C4-2B (cell line): Measurements from ENCODE around the gene EREG.

Source experiments
- ZFX ChIP-seq: fragments of 450-650 bp; IDR thresholded peaks from 2 replicates; pipeline ENCODE4 v1.6.1; 2017
- TF ChIP-seq, protein P1 (sequence below): fragments of 450-650 bp; conservative IDR thresholded peaks from 2 replicates; pipeline ENCODE4 v1.5.1; 2017; ENCODE audit warnings: mild to moderate bottlenecking

DNA sequence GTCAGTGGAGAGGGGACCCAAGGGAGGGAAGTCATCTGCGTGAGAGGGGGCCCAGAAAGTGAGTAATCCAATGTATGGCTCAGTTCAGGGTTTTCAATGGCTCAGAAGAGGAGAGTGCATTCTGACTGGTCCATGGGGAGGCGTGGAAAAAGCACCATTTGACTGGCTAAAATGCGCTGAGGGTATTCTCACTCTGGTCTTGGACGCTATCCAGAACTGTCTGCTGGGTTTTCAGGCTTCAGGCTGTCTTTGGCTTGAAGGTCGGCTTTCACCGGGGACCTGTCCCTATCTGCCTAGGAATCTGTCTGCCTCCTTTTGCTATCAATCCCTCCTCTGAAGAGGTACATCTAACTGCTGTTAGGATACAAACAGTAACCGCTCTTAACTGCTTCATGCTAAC, 30.3 kb upstream of the EREG start:
- TF ChIP-seq, protein P1, sequence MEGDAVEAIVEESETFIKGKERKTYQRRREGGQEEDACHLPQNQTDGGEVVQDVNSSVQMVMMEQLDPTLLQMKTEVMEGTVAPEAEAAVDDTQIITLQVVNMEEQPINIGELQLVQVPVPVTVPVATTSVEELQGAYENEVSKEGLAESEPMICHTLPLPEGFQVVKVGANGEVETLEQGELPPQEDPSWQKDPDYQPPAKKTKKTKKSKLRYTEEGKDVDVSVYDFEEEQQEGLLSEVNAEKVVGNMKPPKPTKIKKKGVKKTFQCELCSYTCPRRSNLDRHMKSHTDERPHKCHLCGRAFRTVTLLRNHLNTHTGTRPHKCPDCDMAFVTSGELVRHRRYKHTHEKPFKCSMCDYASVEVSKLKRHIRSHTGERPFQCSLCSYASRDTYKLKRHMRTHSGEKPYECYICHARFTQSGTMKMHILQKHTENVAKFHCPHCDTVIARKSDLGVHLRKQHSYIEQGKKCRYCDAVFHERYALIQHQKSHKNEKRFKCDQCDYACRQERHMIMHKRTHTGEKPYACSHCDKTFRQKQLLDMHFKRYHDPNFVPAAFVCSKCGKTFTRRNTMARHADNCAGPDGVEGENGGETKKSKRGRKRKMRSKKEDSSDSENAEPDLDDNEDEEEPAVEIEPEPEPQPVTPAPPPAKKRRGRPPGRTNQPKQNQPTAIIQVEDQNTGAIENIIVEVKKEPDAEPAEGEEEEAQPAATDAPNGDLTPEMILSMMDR, result no peak
- no peak for TF ChIP-seq ZFX
